ENCODE measurements around the gene PRIM2. TPM values are rescaled to one million over a fixed set of nuclear protein-coding genes. Genes with fewer than 3 reads are reported as not detected.
"Not testable (repeated sequence)": the region's sequence is repeated elsewhere in the genome, so short reads cannot be mapped to it uniquely, and the experiment has no call there.

Gene PRIM2
- total RNA-seq, 2 experiments from 2014 or later: 36.0 to 38.1 TPM

DNA sequence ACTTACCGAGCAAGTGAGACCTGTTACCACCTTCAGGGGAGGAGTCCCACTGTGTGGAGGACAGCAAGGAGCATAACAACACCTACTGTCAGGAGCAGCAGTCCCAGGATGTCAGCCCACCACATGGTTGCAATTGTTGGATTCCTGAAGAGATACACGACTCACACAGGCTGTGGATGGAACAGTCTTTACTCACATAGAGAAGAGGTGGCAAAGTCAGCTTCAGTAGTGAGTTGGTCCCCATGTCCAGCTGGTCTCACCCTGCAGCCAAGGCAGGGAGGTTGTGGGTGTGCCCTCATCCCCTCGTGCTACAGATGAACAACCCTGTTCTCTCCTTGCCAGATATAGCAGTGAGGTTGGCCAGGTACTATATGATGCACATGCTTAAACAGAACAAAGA lies 171.1 kb downstream of the PRIM2 start:
- CTCF ChIA-PET, POLR2A ChIA-PET: not testable (repeated sequence)

DNA sequence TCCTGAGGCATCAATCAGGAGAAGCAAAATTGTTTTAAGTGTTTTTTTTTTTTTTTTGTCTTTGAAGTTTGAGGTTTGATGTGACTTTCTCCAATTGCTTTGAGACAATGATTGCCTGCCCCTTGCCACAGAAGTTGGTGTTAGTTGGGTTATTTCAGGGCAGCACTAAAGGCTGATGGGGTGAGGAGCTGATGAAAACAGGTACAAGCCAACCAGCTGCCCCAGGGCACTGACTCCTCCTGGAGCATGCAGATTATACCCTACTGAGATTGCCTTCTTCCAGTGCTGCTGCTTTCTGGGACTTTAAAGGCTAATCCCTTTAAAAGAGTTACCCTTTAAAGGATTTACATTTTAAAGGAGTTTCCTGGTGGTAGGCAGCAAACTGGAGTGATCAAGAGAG lies 172.5 kb downstream of the PRIM2 start:
- POLR2A ChIA-PET, CTCF ChIA-PET: not testable (repeated sequence)

GRCh38 chr6:57491795-57492194 lies 174.4 kb downstream of the PRIM2 start:
- POLR2A ChIA-PET, CTCF ChIA-PET: not testable (repeated sequence)

DNA sequence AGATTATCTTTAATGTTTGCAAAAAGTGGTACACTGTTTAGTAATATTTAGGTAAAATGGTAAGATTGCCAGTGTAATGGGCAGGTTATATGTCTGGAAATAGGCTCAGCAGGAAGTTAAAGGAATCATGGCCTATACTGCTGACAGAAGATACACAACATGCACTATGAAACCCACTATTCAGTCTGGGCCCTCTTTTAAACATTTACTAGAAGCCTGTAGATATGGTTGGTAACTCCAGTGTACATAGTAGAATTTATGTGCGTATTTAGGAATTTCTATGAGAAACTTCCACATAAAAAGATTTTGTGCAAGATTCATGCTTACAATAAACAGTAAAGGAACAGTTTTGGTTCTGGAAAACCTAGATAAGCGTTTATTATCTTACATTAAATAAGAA lies 178.8 kb downstream of the PRIM2 start:
- CTCF ChIA-PET, POLR2A ChIA-PET: not testable (repeated sequence)

DNA sequence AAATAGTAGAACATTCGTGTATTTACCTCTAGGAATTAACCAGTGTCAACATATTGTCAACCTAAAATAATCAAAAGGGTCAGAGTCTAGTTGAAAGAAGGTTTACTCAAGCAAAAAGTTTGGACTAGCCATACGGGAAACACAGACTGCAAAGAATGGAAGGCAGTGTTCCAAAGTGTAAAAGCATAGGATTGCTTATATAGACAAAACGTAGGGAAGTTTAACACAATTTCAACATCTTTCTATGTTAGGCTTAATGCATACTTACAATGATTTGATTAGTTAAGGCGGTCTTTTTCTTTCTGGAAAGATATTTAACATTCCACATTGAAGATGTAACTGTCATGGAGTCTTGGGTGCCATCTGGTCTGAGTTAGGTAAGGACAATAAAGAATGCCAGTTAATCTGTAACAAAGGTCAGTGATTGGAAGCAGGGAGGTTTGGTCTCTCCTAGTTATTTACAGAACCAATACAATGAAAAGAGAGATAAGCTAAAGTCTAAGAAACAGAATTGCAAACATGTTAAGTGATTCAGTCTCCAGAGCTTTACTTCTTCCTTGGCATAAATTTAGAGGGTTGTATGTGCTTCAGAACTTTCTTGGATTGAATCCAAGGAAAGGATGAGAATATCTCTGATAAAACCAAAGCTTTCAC lies 183.1 kb downstream of the PRIM2 start:
- POLR2A ChIA-PET, CTCF ChIA-PET: not testable (repeated sequence)

GRCh38 chr6:57502387-57502786 lies 185.0 kb downstream of the PRIM2 start:
- CTCF ChIA-PET: not testable (repeated sequence)

DNA sequence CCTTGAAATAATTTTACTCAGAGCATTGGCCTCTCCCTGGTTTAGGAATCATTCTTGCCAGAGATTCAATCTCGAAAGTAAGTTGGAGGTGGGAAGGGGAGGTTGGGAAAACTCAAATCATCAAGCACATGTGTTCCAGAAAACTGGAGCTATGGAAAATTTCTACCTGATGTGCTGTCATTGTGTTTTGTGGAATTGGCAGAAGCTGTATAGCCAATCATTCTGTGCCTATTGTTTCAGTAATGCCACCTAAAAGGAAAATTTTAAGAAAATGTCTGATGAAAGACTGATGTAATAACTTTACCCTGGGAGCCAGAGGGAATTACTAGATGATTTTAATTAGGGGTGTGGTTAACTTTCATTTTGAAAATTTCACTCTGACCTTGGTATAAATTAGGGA lies 187.8 kb downstream of the PRIM2 start:
- POLR2A ChIA-PET, CTCF ChIA-PET: not testable (repeated sequence)

More at GRCh38 chr6:57502387-57502786, 185.0 kb downstream of the PRIM2 start:
- POLR2A ChIA-PET: not testable (repeated sequence)

- POLR2A ChIA-PET, CTCF ChIA-PET: not testable (repeated sequence)
Measured at GRCh38 chr6:57510390-57510789, 193.0 kb downstream of the PRIM2 start.

- CTCF ChIA-PET, POLR2A ChIA-PET: not testable (repeated sequence)
Measured at GRCh38 chr6:57515171-57515570, 197.7 kb downstream of the PRIM2 start.

GRCh38 chr6:57515845-57516244 lies 198.4 kb downstream of the PRIM2 start:
- POLR2A ChIA-PET, CTCF ChIA-PET: not testable (repeated sequence)

DNA sequence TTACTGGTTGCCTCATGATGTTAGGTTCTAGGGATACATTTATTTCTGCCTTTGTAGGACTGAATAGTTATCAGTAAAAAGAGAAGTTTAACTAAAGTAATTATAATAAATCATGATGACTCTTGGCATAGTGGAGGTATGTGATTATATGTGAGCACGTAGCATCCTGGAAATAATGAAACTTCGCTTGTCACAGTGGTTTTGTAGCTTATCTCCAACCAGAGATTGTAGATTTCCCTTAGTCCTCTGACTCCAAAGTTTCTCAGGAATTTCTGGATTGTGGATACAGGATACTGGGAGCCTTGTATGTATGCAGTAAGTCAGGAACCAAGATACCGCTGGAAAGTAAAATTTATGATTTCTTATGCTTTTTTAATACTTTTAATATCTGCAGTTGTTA lies 199.3 kb downstream of the PRIM2 start:
- CTCF ChIA-PET, POLR2A ChIA-PET: not testable (repeated sequence)

GRCh38 chr6:57519198-57519597 lies 201.8 kb downstream of the PRIM2 start:
- POLR2A ChIA-PET, CTCF ChIA-PET: not testable (repeated sequence)

- POLR2A ChIA-PET: interaction anchor here (0.7 kb wide), 1 partner anchor 559 kb away, joined by 11 read pairs; no protein-coding TSS in a partner anchor
- CTCF ChIA-PET: not testable (repeated sequence)
Measured at GRCh38 chr6:57521085-57521484, 203.7 kb downstream of the PRIM2 start.

DNA sequence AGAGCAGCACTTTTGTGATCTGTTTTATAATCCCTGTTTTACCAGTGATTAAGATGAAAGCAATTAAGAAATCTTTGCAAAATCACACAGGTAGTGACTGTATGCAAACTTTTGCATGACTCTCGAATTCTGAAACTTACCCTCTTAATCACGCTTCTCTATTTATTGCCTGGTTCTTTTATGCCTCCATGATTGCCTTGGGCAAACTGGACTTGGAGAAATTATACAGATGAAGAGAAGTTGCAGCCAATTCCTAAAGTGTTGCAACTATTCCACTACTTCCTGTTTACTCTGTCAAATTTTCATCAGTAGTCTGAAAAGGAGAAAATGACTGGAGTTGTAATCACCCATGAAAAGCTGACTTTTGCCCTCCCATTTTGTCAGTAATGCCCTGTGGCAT lies 205.8 kb downstream of the PRIM2 start:
- CTCF ChIA-PET, POLR2A ChIA-PET: not testable (repeated sequence)

- POLR2A ChIA-PET, CTCF ChIA-PET: not testable (repeated sequence)
Measured at GRCh38 chr6:57529755-57530154, 212.3 kb downstream of the PRIM2 start.

DNA sequence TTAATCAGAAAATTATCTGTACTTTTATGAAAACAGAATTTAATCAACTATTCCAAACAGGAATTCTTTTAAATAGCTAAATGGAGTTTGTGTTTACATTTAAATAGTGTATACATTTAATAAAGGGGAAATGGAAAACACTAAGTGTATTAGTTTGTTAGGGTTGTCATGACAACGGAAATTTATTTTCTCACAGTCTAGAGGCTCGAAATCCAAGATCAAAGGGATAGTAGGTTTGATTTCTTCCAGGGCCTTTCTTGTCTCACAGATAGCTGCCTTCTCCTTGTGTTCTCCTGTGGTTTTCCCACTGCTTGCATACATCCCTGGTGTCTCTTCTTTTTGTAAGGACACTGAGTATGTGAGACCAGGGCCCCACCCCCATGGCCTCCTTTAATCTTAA lies 215.2 kb downstream of the PRIM2 start:
- CTCF ChIA-PET: not testable (repeated sequence)

DNA sequence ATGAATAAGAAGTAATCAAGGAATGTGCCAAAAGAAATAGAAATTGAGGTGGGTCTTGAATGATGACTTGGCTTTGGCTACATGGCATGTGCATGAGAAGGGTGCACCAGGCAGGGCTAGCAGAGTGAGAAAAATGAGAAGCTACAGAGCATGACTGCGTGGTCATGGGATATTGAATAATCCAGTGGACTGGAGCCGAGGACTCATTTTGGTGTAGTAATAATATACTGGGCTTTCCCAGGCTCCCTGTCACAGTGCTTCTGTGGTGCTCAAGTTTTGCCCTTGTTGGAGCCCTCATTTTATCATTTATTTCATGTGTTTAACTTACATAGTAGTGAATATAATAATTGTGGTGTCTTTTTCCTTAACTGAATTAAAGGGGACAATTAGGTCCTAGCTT lies 217.7 kb downstream of the PRIM2 start:
- POLR2A ChIA-PET, CTCF ChIA-PET: not testable (repeated sequence)

More for the DNA sequence above, 215.2 kb downstream of the PRIM2 start:
- POLR2A ChIA-PET: interaction anchor here (0.6 kb wide), 1 partner anchor 425 kb away, joined by 4 read pairs; no protein-coding TSS in a partner anchor

DNA sequence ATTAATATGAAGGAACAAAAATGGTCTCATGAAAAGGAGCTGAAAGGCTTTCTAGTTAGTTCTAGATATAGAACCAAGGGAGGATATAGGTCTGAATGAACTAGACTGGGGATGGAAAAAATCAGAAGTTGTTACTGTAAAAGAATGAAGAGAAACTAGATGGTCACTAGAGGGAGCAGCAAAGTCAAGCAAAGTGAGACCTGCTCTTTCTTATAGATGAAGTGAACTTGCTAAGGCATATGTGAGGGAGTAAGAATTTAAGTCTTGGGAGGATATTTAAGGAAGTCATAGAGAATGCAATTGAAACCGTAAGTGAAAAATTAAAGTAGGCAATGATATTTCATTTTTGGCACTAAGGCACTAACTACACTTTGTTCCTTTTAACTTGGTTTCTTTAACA lies 218.6 kb downstream of the PRIM2 start:
- CTCF ChIA-PET, POLR2A ChIA-PET: not testable (repeated sequence)

DNA sequence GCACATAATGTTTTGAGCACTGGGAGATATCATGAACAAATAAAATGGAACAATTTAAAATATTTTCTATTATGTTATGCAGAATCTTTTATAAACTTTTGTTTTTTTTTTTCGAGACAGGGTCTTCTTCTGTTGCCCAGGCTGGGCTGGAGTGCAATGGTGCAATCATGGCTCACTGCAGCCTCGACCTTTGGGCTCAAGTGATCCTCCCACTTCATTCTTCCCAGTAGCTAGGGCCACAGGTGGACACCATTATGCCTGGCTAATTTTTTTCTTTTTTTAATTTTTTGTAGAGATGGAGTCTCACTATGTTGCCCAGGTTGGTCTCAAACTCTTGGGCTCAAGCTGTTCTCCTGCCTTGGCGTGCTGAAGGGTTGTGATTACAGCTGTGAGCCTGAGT lies 220.5 kb downstream of the PRIM2 start:
- CTCF ChIA-PET: not testable (repeated sequence)

DNA sequence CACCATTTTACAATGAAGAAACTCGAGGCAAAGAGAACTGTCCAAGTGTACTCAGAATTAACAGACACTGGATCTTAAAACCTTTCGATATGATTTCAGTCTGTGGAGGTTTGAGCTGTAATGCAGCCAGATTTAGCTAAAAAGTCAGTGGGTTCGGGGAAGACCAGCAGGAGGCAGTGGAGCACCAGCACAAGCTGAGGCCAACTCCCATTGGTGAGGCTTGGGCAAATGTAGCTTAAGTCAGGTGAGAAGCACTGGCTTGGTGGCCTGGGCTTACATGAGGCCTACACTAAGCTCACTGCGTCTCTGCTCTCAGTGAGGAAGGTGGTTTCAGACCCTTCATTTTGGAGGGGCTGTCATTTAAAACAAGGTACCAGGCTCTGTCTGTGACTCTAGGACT lies 234.5 kb downstream of the PRIM2 start:
- POLR2A ChIA-PET, CTCF ChIA-PET: not testable (repeated sequence)

More for the DNA sequence above, 220.5 kb downstream of the PRIM2 start:
- POLR2A ChIA-PET: not testable (repeated sequence)

DNA sequence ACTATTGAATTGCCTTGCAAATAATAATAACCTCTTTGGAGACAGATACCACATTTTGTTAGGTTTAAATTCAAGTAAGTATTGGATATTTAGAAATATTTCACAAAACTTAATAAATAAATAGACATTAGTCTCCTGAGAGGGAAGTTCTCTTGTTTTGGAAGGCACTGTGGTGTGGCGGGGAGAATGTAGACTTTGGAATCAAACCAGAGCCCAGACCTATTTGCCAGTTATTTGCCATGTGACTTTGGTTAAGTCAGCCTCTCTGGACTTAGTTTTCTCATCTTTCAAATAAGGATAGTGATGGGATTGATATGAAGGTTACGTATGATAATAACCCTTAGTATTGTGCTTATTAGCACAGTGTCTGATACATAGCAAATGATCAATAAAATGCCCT lies 240.4 kb downstream of the PRIM2 start:
- CTCF ChIA-PET, POLR2A ChIA-PET: not testable (repeated sequence)

DNA sequence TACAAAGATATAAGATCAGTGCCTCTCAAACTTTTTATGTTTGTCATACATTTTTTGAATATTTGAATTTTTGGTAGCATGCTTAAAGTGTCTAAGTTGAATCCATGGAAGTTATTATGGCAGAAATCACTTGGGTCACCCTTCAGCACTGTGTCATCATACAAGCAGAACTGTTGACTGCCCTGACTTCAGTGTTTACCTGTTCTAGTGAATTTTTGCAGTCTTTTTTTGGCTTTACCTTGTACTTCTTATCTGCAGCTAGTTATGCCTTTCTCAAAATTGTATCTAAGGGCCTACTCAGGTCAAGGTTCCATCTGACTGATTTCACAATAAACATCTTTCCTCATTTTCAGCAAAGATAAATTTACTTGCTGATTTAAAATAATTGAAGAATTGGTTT lies 241.7 kb downstream of the PRIM2 start:
- POLR2A ChIA-PET, CTCF ChIA-PET: not testable (repeated sequence)

Data from activated CD8-positive, alpha-beta memory T cell treated with anti-CD3 and anti-CD28 coated beads for 36 hours (primary cell).